NCI-H69 (cell line): ENCODE measurements around the gene PCDHA11.
"Not testable (repeated sequence)": the region's sequence is repeated elsewhere in the genome, so short reads cannot be mapped to it uniquely, and the experiment has no call there.

Source experiments
- DNase-seq: peaks from one replicate; lab custom pipeline; 2025; lab: John Stamatoyannopoulos, UW

Gene PCDHA11

DNA sequence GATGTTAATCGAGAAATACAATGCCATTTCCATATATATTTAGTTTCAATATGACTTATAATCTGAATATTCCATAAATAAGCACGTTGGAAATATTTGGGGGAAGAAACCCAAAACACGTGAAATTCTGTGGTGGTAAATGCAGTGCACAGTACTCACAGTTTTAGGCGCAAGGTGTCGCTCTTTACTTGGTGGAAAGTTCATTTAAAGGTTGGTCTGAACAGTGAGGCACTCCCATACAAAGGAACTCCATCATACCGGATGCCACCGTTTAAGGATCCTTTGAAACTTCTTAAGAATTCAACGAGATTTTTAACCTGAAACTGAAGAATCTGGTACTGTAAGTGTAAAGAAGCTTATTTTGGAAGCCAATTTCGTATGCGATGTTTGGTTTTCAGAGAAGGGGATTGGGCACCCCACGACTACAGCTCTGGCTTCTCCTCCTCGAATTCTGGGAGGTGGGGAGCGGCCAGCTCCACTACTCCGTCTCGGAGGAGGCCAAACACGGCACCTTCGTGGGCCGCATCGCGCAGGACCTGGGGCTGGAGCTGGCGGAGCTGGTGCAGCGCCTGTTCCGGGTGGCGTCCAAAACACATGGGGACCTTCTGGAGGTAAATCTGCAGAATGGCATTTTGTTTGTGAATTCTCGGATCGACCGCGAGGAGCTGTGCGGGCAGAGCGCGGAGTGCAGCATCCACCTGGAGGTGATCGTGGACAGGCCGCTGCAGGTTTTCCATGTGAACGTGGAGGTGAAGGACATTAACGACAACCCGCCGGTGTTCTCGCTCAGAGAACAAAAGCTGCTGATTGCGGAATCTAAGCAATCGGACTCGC, at the start of gene PCDHA11:
Gene PCDHA11 (plus strand): TSS at position 237 of the 834 bp plus-strand sequence. CDS start 147 bp downstream, at position 384.
- DNase-seq: no peak

- DNase-seq: no peak
Observed at GRCh38 chr5:140821375-140822280, 47.1 kb upstream of the PCDHA11 start, which contains the start of gene PCDHA5. Gene PCDHA5, plus strand, starts transcription at chr5:140821613.

DNA sequence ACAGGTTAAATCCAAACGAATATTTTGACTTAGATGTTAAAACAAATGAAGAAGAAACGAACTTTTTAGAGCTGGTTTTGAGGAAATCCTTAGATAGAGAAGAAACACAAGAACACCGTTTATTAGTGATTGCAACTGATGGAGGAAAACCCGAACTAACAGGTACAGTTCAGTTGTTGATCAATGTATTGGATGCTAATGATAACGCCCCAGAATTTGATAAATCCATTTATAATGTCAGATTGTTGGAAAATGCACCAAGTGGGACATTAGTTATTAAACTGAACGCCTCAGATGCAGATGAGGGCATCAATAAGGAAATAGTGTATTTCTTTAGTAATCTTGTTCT, 46.5 kb upstream of the PCDHA11 start:
- DNase-seq: no peak

GRCh38 chr5:140822969-140823368, 45.8 kb upstream of the PCDHA11 start:
- not testable (repeated sequence) for DNase-seq

GRCh38 chr5:140823475-140823874, 45.3 kb upstream of the PCDHA11 start:
- DNase-seq: no peak

GRCh38 chr5:140827704-140828361, 40.9 kb upstream of the PCDHA11 start, which contains the start of gene PCDHA6:
Gene PCDHA6, plus strand, starts transcription at chr5:140827960. Its CDS starts 132 bp downstream, at chr5:140828092.
- peak; percentile 71 for DNase-seq

DNA sequence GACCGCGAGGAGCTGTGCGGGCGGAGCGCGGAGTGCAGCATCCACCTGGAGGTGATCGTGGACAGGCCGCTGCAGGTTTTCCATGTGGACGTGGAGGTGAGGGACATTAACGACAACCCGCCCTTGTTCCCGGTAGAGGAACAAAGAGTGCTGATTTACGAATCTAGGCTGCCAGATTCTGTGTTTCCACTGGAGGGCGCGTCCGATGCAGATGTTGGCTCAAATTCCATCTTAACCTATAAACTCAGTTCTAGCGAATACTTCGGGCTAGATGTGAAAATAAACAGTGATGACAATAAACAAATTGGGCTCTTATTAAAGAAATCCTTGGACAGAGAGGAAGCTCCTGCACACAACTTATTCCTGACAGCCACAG, 40.4 kb upstream of the PCDHA11 start:
- peak; percentile 75 for DNase-seq

GRCh38 chr5:140829511-140830501, 39.0 kb upstream of the PCDHA11 start:
- not testable (repeated sequence) for DNase-seq

DNA sequence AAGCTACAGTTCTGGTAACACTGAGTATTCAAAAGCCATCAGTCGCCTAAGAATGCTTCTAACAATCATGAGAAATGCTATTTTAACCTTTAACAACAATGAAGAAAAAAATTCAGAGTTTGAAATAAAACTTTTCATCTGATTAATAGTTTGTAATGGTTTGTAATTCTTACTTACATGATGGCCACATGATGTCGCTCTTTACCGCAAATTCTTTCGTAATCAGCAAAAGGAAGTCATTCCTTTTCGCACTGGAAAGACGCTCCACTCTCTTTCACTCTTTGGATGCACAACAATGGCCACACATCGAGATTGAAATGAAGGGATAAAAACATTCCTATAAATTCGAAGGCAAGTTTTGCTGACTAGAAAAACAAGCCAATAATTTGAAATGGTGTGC, 34.8 kb upstream of the PCDHA11 start, which contains the start of gene PCDHA7:
Gene PCDHA7 (plus strand): TSS at position 277 of the 400 bp plus-strand sequence. CDS start 115 bp downstream, at position 392.
- DNase-seq: no peak

GRCh38 chr5:140834439-140835008, 34.2 kb upstream of the PCDHA11 start:
- not testable (repeated sequence) for DNase-seq

DNA sequence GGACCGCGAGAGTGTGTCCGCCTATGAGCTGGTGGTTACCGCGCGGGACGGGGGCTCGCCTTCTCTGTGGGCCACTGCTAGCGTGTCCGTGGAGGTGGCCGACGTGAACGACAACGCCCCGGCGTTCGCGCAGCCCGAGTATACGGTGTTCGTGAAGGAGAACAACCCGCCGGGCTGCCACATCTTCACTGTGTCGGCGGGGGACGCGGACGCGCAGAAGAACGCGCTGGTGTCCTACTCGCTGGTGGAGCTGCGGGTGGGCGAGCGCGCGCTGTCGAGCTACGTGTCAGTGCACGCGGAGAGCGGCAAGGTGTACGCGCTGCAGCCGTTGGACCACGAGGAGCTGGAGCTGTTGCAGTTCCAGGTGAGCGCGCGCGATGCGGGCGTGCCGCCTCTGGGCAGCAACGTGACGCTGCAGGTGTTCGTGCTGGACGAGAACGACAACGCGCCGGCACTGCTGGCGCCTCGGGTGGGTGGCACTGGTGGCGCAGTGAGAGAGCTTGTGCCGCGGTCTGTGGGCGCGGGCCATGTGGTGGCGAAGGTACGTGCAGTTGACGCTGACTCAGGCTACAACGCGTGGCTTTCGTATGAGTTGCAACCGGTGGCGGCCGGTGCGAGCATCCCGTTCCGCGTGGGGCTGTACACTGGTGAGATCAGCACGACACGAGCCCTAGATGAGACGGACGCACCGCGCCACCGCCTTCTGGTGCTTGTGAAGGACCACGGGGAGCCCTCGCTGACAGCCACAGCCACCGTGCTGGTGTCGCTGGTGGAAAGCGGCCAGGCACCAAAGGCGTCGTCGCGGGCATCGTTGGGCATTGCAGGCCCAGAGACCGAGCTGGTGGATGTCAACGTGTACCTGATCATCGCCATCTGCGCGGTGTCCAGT, 32.9 kb upstream of the PCDHA11 start:
- no peak for DNase-seq

DNA sequence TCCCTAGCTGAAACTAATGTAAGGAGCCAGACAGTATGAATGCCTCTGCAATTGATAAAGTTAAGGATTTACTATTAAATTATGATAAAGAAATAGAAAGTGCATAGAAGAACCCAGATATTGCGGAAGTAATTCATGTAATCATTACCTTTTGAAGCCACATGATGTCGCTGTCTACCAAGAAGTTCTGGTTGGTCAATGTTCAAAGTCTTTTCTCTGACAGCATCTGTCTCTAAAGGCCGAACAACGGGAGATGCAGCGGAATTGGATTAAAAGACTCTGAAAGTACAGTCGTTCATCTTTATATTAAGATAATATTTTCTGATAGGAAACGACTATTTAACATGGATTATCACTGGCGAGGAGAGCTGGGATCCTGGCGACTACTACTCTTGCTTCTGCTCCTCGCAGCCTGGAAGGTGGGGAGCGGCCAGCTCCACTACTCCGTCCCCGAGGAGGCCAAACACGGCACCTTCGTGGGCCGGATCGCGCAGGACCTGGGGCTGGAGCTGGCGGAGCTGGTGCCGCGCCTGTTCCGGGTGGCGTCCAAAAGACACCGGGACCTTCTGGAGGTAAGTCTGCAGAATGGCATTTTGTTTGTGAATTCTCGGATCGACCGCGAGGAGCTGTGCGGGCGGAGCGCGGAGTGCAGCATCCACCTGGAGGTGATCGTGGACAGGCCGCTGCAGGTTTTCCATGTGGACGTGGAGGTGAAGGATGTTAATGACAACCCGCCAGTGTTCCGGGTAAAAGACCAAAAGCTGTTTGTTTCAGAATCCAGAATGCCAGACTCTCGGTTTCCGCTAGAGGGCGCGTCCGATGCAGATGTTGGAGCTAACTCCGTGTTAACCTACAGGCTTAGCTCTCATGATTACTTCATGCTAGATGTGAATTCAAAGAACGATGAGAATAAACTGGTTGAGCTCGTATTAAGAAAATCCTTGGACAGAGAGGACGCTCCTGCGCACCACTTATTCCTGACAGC, 27.5 kb upstream of the PCDHA11 start, which contains the start of gene PCDHA8:
Gene PCDHA8 (plus strand): TSS at position 210 of the 985 bp plus-strand sequence. CDS start 135 bp downstream, at position 345.
- DNase-seq: peak; percentile 20

DNA sequence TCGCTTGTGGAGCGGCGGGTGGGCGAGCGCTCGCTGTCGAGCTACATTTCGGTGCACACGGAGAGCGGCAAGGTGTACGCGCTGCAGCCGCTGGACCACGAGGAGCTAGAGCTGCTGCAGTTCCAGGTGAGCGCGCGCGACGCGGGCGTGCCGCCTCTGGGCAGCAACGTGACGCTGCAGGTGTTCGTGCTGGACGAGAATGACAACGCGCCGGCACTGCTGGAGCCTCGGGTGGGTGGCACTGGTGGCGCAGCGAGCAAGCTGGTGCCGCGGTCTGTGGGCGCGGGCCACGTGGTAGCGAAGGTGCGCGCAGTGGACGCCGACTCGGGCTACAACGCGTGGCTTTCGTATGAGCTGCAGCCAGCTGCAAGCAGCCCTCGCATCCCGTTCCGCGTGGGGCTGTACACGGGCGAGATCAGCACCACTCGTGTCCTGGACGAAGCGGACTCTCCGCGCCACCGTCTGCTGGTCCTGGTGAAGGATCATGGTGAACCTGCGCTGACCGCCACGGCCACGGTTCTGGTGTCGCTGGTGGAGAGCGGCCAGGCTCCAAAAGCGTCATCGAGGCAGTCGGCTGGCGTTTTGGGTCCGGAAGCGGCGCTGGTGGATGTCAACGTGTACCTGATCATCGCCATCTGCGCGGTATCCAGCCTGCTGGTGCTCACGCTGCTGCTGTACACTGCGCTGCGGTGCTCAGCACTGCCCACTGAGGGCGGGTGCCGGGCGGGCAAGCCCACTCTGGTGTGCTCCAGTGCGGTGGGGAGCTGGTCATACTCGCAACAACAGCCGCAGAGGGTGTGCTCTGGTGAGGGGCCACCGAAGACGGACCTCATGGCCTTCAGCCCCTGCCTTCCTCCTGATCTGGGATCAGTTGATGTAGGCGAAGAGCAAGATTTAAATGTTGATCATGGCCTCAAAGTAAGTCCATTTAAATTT, 25.7 kb upstream of the PCDHA11 start:
- no peak for DNase-seq

- DNase-seq: not testable (repeated sequence)
Observed at GRCh38 chr5:140848139-140849102, 20.3 kb upstream of the PCDHA11 start, which contains the start of gene PCDHA9. Gene PCDHA9, plus strand, starts transcription at chr5:140848382. Its CDS starts 114 bp downstream, at chr5:140848496.

GRCh38 chr5:140849831-140850634, 18.7 kb upstream of the PCDHA11 start:
- not testable (repeated sequence) for DNase-seq
